ENCODE results near the gene MKRN2. TPM values are rescaled to one million over a fixed set of nuclear protein-coding genes. Genes with fewer than 3 reads are reported as not detected.

Gene MKRN2
- polyA plus RNA-seq, 3 donors, result 18.2 to 30.9 (median 29.6) TPM

- H4K20me1 ChIP-seq (ENCODE audit: insufficient read depth, low read length), result peaks cover 84% of the 10 kb centered on the region
- peaks cover 78 to 96% of the 10 kb centered on the region in 2 donors for H3K36me3 ChIP-seq (replicated peaks in 1 of 2; ENCODE audit: control insufficient read depth in 1 of 2, insufficient read depth in 2 of 2, low read length in 2 of 2)
- TF ChIP-seq, protein P1, sequence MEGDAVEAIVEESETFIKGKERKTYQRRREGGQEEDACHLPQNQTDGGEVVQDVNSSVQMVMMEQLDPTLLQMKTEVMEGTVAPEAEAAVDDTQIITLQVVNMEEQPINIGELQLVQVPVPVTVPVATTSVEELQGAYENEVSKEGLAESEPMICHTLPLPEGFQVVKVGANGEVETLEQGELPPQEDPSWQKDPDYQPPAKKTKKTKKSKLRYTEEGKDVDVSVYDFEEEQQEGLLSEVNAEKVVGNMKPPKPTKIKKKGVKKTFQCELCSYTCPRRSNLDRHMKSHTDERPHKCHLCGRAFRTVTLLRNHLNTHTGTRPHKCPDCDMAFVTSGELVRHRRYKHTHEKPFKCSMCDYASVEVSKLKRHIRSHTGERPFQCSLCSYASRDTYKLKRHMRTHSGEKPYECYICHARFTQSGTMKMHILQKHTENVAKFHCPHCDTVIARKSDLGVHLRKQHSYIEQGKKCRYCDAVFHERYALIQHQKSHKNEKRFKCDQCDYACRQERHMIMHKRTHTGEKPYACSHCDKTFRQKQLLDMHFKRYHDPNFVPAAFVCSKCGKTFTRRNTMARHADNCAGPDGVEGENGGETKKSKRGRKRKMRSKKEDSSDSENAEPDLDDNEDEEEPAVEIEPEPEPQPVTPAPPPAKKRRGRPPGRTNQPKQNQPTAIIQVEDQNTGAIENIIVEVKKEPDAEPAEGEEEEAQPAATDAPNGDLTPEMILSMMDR (IDR thresholded peaks at IDR 0.05), result no peak
- Mint-ChIP-seq H3K4me3 (no peak overlapping the region), H3K27ac (no peak overlapping the region), H3K4me1 (peaks cover 2% of the 10 kb centered on the region), H3K27me3 (ENCODE audit: low read depth in 3 of 3) (no peaks in the 10 kb centered on the region), H3K36me3 (peaks cover 60 to 75% of the 10 kb centered on the region in 2 donors), H3K9me3 (peaks cover 0 to 1% (median 0%) of the 10 kb centered on the region in 7 donors)
- intact Hi-C loops (cut with micrococcal nuclease), result no loop called here
- H3K4me3 ChIP-seq (replicated peaks in 1 of 3; ENCODE audit: low read depth in 2 of 3, low read length in 3 of 3), result no peak overlapping the region
- no peak overlapping the region for H3K27ac ChIP-seq (ENCODE audit: low read depth in 1 of 2, low read length in 2 of 2)
- no peak overlapping the region for H2AFZ ChIP-seq (ENCODE audit: insufficient read depth, low read depth, low read length, poor library complexity, severe bottlenecking)
- 93% methylated on average over 3 of the region's 5 CpGs for WGBS (ENCODE audit: insufficient coverage)
- H3K9me3 ChIP-seq (replicated peaks in 1 of 2; ENCODE audit: control insufficient read depth in 1 of 2, insufficient read depth in 1 of 2, low read length in 2 of 2), result no peaks in the 10 kb centered on the region
- H3K4me1 ChIP-seq (ENCODE audit: control insufficient read depth in 1 of 2, insufficient read depth in 2 of 2, low read length in 2 of 2), result no peaks in the 10 kb centered on the region
- DNase-seq, result no peak
- H3K9ac ChIP-seq (ENCODE audit: insufficient read depth, low read length, poor library complexity, severe bottlenecking), result no peak overlapping the region
- no peak overlapping the region for H3K4me2 ChIP-seq (replicated peaks; ENCODE audit: extremely low read depth, low read length, poor library complexity, severe bottlenecking)
- H3K79me2 ChIP-seq (ENCODE audit: insufficient read depth, low read length), result peaks cover 65% of the 10 kb centered on the region
- no peaks in the 10 kb centered on the region for H3K27me3 ChIP-seq (ENCODE audit: control insufficient read depth in 2 of 2, insufficient read depth in 2 of 2, low read length in 2 of 2)
Observed at GRCh38 chr3:12611117-12611516, 54.2 kb downstream of the MKRN2 start.

DNA sequence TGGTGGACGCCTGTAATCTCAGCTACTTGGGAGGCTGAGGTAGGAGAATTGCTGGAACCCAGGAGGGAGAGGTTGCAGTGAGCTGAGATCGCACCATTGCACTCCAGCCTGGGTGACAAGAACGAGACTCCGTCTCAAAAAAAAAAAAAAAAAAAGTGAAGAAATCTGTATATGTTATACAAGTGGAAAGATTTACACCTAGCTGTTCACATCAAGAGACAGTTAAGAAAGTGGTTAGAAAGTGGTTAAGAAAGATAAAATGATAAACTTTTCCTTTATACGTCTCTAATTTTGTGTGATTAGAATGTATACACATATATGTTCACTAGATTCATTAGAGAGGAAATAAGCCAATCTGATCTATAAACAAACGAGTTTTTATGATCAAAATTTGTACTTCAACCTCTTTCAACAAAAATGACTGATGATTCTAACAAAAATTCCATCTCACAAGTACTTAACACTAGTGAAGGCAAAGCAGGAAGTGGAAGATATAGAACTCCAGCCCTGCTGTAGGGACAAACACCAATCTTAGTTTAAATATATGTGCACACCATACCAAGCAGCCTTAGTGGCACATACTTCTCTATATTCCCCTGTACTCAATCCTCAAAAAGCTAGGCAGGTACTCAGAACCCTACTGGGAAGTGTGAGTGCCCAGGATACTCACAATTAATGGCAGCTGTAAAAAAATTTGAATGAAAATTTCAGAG is 55.8 kb downstream of the MKRN2 start:
- intact Hi-C loops (cut with micrococcal nuclease), result no loop called here
- H3K79me2 ChIP-seq (ENCODE audit: insufficient read depth, low read length), result peaks cover 76% of the 10 kb centered on the region
- no peak overlapping the region for H3K9ac ChIP-seq (ENCODE audit: insufficient read depth, low read length, poor library complexity, severe bottlenecking)
- Mint-ChIP-seq H3K9me3 (no peaks in the 10 kb centered on the region), H3K27me3 (ENCODE audit: low read depth in 3 of 3) (no peaks in the 10 kb centered on the region), H3K4me3 (no peak overlapping the region), H3K4me1 (peaks cover 2% of the 10 kb centered on the region), H3K27ac (peak overlapping the region in 1 of 7 donors; percentile 33), H3K36me3 (peaks cover 52 to 75% of the 10 kb centered on the region in 2 donors)
- DNase-seq, result no peak
- no CpG with 5 or more reads among the region's 6 CpGs for WGBS (ENCODE audit: insufficient coverage)
- H3K27me3 ChIP-seq (ENCODE audit: control insufficient read depth in 2 of 2, insufficient read depth in 2 of 2, low read length in 2 of 2), result no peaks in the 10 kb centered on the region
- peaks cover 95% of the 10 kb centered on the region for H4K20me1 ChIP-seq (ENCODE audit: insufficient read depth, low read length)
- TF ChIP-seq, protein P1 (IDR thresholded peaks at IDR 0.05), result no peak
- peak overlapping the region in 1 of 2 donors; percentile 53 for H3K27ac ChIP-seq (ENCODE audit: low read depth in 1 of 2, low read length in 2 of 2)
- peaks cover 78 to 96% of the 10 kb centered on the region in 2 donors for H3K36me3 ChIP-seq (replicated peaks in 1 of 2; ENCODE audit: control insufficient read depth in 1 of 2, insufficient read depth in 2 of 2, low read length in 2 of 2)
- H3K4me3 ChIP-seq (replicated peaks in 1 of 3; ENCODE audit: low read depth in 2 of 3, low read length in 3 of 3), result no peak overlapping the region
- H3K4me1 ChIP-seq (ENCODE audit: control insufficient read depth in 1 of 2, insufficient read depth in 2 of 2, low read length in 2 of 2), result no peaks in the 10 kb centered on the region
- H3K9me3 ChIP-seq (replicated peaks in 1 of 2; ENCODE audit: control insufficient read depth in 1 of 2, insufficient read depth in 1 of 2, low read length in 2 of 2), result no peaks in the 10 kb centered on the region
- no peak overlapping the region for H2AFZ ChIP-seq (ENCODE audit: insufficient read depth, low read depth, low read length, poor library complexity, severe bottlenecking)
- H3K4me2 ChIP-seq (replicated peaks; ENCODE audit: extremely low read depth, low read length, poor library complexity, severe bottlenecking), result no peak overlapping the region
